ENCODE data around the gene SORT1. TPM values are rescaled to one million over a fixed set of nuclear protein-coding genes. Genes with fewer than 3 reads are reported as not detected.

SORT1 gene
- total and polyA plus RNA-seq, 2 of the 8 experiments (the other 6 are each of a cell fraction or from before 2014, with no cell fraction given) = 18.7 to 69.6 TPM

- Histone ChIP-seq H2AFZ (ENCODE audit: low read length) (no peak overlapping the region), H3K56ac (replicated peaks; ENCODE audit: insufficient read length, low read depth, low read length) (no peak overlapping the region), H2AK5ac (ENCODE audit: low read depth, low read length) (no peak overlapping the region), H3K23ac (ENCODE audit: insufficient read length) (no peak overlapping the region), H3K36me3 (ENCODE audit: control insufficient read depth in 2 of 4, insufficient read depth in 4 of 4, low read length in 3 of 4) (no peaks in the 10 kb centered on the region), H3K27me3 (replicated peaks in 1 of 4; ENCODE audit: control insufficient read depth in 3 of 4, extremely low read depth in 1 of 4, insufficient read depth in 3 of 4, low read length in 3 of 4) (no peaks in the 10 kb centered on the region), H3K18ac (ENCODE audit: extremely low read depth, low read length) (no peak overlapping the region), H3K79me2 (ENCODE audit: control insufficient read depth in 1 of 2, insufficient read depth in 2 of 2, low read length in 2 of 2) (peaks cover 3 to 90% of the 10 kb centered on the region in 2 experiments; a peak in 3 of 4 replicates), H3K9me3 (ENCODE audit: insufficient read depth in 2 of 2, low read depth in 1 of 2, low read length in 1 of 2) (no peaks in the 10 kb centered on the region), H2BK20ac (ENCODE audit: low read length) (no peak overlapping the region), H3K9ac (replicated peaks in 1 of 4; ENCODE audit: extremely low read depth in 1 of 4, low read depth in 3 of 4, low read length in 3 of 4) (no peak overlapping the region), H4K91ac (replicated peaks; ENCODE audit: insufficient read length, low read length) (no peak overlapping the region), H2BK5ac (ENCODE audit: low read depth, low read length) (peak overlapping the region; percentile 61; the same call in 1 of the 2 replicates), H4K8ac (ENCODE audit: extremely low read depth, insufficient read depth, low read length) (no peak overlapping the region), H3K14ac (ENCODE audit: insufficient read length) (no peak overlapping the region), H2BK120ac (replicated peaks; ENCODE audit: low read depth, low read length) (no peak overlapping the region), H3K4me3 (ENCODE audit: extremely low read depth in 1 of 4, insufficient read depth in 2 of 4, low read depth in 3 of 4, low read length in 4 of 4) (no peak overlapping the region), H3K4me1 (replicated peaks in 1 of 4; ENCODE audit: control insufficient read depth in 3 of 4, insufficient read depth in 4 of 4, low read length in 3 of 4) (peaks cover 0 to 16% (median 3%) of the 10 kb centered on the region in 4 experiments; a peak in 3 of 7 replicates), H4K20me1 (replicated peaks in 1 of 2; ENCODE audit: control insufficient read depth in 1 of 2, insufficient read depth in 2 of 2, low read length in 2 of 2) (peaks cover 0 to 8% of the 10 kb centered on the region in 2 experiments), H3K27ac (ENCODE audit: low read depth, low read length) (peak overlapping the region; percentile 62; the same call in 1 of the 2 replicates), H2BK15ac (ENCODE audit: low read length) (no peak overlapping the region), H2BK12ac (ENCODE audit: low read depth, low read length) (no peak overlapping the region; the same call in 1 of the 2 replicates), H3K23me2 (ENCODE audit: low read depth, low read length) (no peaks in the 10 kb centered on the region; the same call in 1 of the 2 replicates), H3K4ac (replicated peaks; ENCODE audit: insufficient read length, low read depth, low read length) (peak overlapping the region; percentile 88), H4K5ac (ENCODE audit: insufficient read length, low read depth, low read length) (peak overlapping the region; percentile 7), H3K4me2 (ENCODE audit: insufficient read depth in 1 of 2, low read depth in 2 of 2, low read length in 2 of 2) (peak overlapping the region; percentile 21 to 36; a peak in 2 of 4 replicates), H3K79me1 (ENCODE audit: low read depth, low read length) (peaks cover 3% of the 10 kb centered on the region; the same call in 1 of the 2 replicates)
- FAIRE-seq (no peak), DNase-seq (ENCODE audit: low read depth in 1 of 2, low spot score in 2 of 2) (no peak)
- WGBS, 2 experiments (ENCODE audit: extremely low coverage in 1 of 2, insufficient coverage in 1 of 2, insufficient read length in 1 of 2, insufficient replicate concordance in 2 of 2, low coverage in 1 of 2, low lambda C conversion rate in 2 of 2, missing lambda C conversion rate in 1 of 2) = 46% methylated on average over 2 of the region's 2 CpGs; no CpG with 5 or more reads in 1 of the 2 experiments
- POLR2A ChIA-PET (ENCODE audit: partially characterized antibody) = interaction anchor here (0.6 to 2.8 kb wide), 7 partner anchors 10 to 103 kb away, joined by 3 to 13 read pairs (median 3); no protein-coding TSS in a partner anchor
- CTCF ChIA-PET (ENCODE audit: partially characterized antibody) = interaction anchor here (0.8 to 1.9 kb wide), 7 partner anchors 9 to 144 kb away, joined by 3 to 5 read pairs (median 4); partner anchors contain the start of gene SORT1
- TF ChIP-seq CBX8 (IDR thresholded peaks at IDR 0.05; ENCODE audit: borderline replicate concordance, low read depth, low read length) (no peak), CHD1 (IDR thresholded peaks at IDR 0.05; ENCODE audit: low read depth, low read length) (no peak), ASH2L (IDR thresholded peaks at IDR 0.05; ENCODE audit: low read length) (no peak), PHF8 (conservative IDR thresholded peaks at IDR 0.05; ENCODE audit: low read depth, low read length) (no peak), SIN3A (conservative IDR thresholded peaks at IDR 0.05 in 1 of 2, IDR thresholded peaks at IDR 0.05 in 1 of 2; ENCODE audit: low read depth in 1 of 2, low read length in 2 of 2) (peak; percentile 84 to 94), GABPA (IDR thresholded peaks at IDR 0.05; ENCODE audit: borderline replicate concordance, insufficient read depth, low read length) (no peak), TAF1 (IDR thresholded peaks at IDR 0.05; ENCODE audit: low read depth, low read length) (no peak), CREB1 (IDR thresholded peaks at IDR 0.05) (no peak), CHD2 (IDR thresholded peaks at IDR 0.05; ENCODE audit: low read length) (no peak), TEAD4 (IDR thresholded peaks at IDR 0.05; ENCODE audit: low read depth, low read length) (peak; percentile 98), SP4 (IDR thresholded peaks at IDR 0.05; ENCODE audit: low read length) (no peak), POLR2AphosphoS5 (IDR thresholded peaks at IDR 0.05; ENCODE audit: low read depth, low read length) (no peak), ZNF274 (IDR thresholded peaks at IDR 0.05; ENCODE audit: borderline replicate concordance, extremely low read depth, low read length) (no peak)
Measured at GRCh38 chr1:109383087-109383779, 14.5 kb downstream of the SORT1 start.
